Endometrial microvascular endothelial cells (primary cell): ENCODE data around the gene NDUFS3. TPM values are rescaled to one million over a fixed set of nuclear protein-coding genes. Genes with fewer than 3 reads are reported as not detected.
"Not testable (repeated sequence)": the region's sequence is repeated elsewhere in the genome, so short reads cannot be mapped to it uniquely, and the experiment has no call there.

Experiments used
- in situ Hi-C: cut with HindIII; loops from 2 replicates; pipeline ENCODE4 v1.10.0; 2017; ENCODE audit warnings: low sequenced_read_pairs, low pct_unique_long_range_greater_than_20kb; ENCODE audit errors: inconsistent ontology term
- total RNA-seq: library from RNA; depleted of rRNA; stranded (reverse); fragments of >200 nt; gene quantifications from one replicate; pipeline ENCODE4 v1.2.3, GENCODE V29; 2015; ENCODE audit errors: inconsistent ontology term

NDUFS3 gene
- total RNA-seq, result 78.7 TPM

- in situ Hi-C loops, result no loop called here
These were observed at the start of gene NDUFS3, which contains the start of gene KBTBD4 for GRCh38 chr11:47578524-47579494. Gene NDUFS3 (plus strand): TSS chr11:47579074. CDS start chr11:47579092, 18 bp downstream. Gene KBTBD4 (minus strand): TSS chr11:47578970. CDS start chr11:47578951, 19 bp downstream.

- in situ Hi-C loops, result no loop called here
These were observed 48.9 kb upstream of the NDUFS3 start for GRCh38 chr11:47529951-47530350.

- in situ Hi-C loops, result not testable (repeated sequence)
These were observed 48.2 kb upstream of the NDUFS3 start for GRCh38 chr11:47530721-47531120.

- in situ Hi-C loops, result no loop called here
These were observed 47.2 kb upstream of the NDUFS3 start for GRCh38 chr11:47531666-47532065.

GRCh38 chr11:47532597-47533213 lies 46.2 kb upstream of the NDUFS3 start:
- in situ Hi-C loops, result no loop called here

GRCh38 chr11:47533690-47534151 lies 45.2 kb upstream of the NDUFS3 start:
- in situ Hi-C loops, result no loop called here

- in situ Hi-C loops, result no loop called here
These were observed 44.1 kb upstream of the NDUFS3 start for GRCh38 chr11:47534704-47535251.

- in situ Hi-C loops, result no loop called here
These were observed 42.0 kb upstream of the NDUFS3 start for GRCh38 chr11:47536915-47537314.

- in situ Hi-C loops, result no loop called here
These were observed 39.9 kb upstream of the NDUFS3 start for GRCh38 chr11:47538741-47539565.

GRCh38 chr11:47539681-47540039 lies 39.2 kb upstream of the NDUFS3 start:
- in situ Hi-C loops, result no loop called here

- in situ Hi-C loops, result no loop called here
These were observed 37.8 kb upstream of the NDUFS3 start for GRCh38 chr11:47541070-47541469.

- in situ Hi-C loops, result no loop called here
These were observed 33.6 kb upstream of the NDUFS3 start for GRCh38 chr11:47545298-47545697.

- in situ Hi-C loops, result not testable (repeated sequence)
These were observed 32.6 kb upstream of the NDUFS3 start for GRCh38 chr11:47546274-47546673.

GRCh38 chr11:47550288-47551047 lies 28.4 kb upstream of the NDUFS3 start:
- in situ Hi-C loops, result no loop called here

GRCh38 chr11:47551086-47551485 lies 27.8 kb upstream of the NDUFS3 start:
- in situ Hi-C loops, result no loop called here

GRCh38 chr11:47552056-47552565 lies 26.8 kb upstream of the NDUFS3 start:
- in situ Hi-C loops, result no loop called here

- in situ Hi-C loops, result no loop called here
These were observed 26.1 kb upstream of the NDUFS3 start, which contains the start of gene CELF1 for GRCh38 chr11:47552566-47553405. Gene CELF1 (minus strand): TSS chr11:47553132. CDS start chr11:47499523, 53,609 bp downstream.
